HCT116 (cell line): ENCODE measurements around the gene ARHGAP27. TPM values are rescaled to one million over a fixed set of nuclear protein-coding genes. Genes with fewer than 3 reads are reported as not detected.

ENCODE experiments used
- ATAC-seq: fragments of 200-7000 bp; cut with Tn5 transposase; 2 replicates; pipeline ENCODE4 v1.9.1; 2020; ENCODE audit warnings: mild to moderate bottlenecking, moderate library complexity
- BruUV-seq: library from RNA; stranded (reverse); fragments of 400-500 nt; replicated peaks from 2 replicates; lab custom pipeline; 2021; lab: Mats Ljungman, UMichigan
- CTCF ChIA-PET: fragments of 300-600 bp; sonication (Branson Sonifier 250); formaldehyde crosslinking; loops from one replicate; lab custom pipeline; 2021; ENCODE audit warnings: antibody characterized with exemption; lab: Charles Lee
- POLR2A ChIA-PET: fragments of 300-600, 350-600 bp; sonication (Branson Sonifier 250); formaldehyde crosslinking; loops from one replicate; lab custom pipeline; 2021; ENCODE audit warnings: antibody characterized with exemption; lab: Charles Lee
- RAD21 ChIA-PET, 2 experiments: fragments of 300-600 bp; sonication (Branson Sonifier 250); formaldehyde crosslinking; loops; one replicate each; lab custom pipeline; 2023; ENCODE audit warnings: low total read pairs in 2 of 2; ENCODE audit not compliant: uncharacterized antibody in 2 of 2, unreplicated experiment in 2 of 2, low non-redundant PET in 1 of 2; lab: Charles Lee
- DNase-seq: peaks from one replicate; pipeline ENCODE4 v3.0.0-alpha.2; 2010; ENCODE audit warnings: low read depth, low spot score
- H2AFZ ChIP-seq: fragments of 200-600 bp; shearing (Covaris generic), sonication (generic); 2 replicates; pipeline ENCODE4 v1.6.1; 2017; ENCODE audit warnings: low read depth, mixed run types, mixed read lengths, antibody characterized with exemption, low read length; ENCODE audit not compliant: poor library complexity, severe bottlenecking
- H3K27ac ChIP-seq: 2 replicates; pipeline ENCODE4 v1.5.1; 2012; ENCODE audit warnings: low read depth, low read length
- H3K27me3 ChIP-seq: fragments of 200-600 bp; sonication (generic); 2 replicates; pipeline ENCODE4 v1.6.1; 2016; ENCODE audit warnings: mixed run types, low read length, mixed read lengths; ENCODE audit not compliant: insufficient read depth
- H3K36me3 ChIP-seq, 2 experiments: fragments of 200-500 bp in 1 of 2; fragments of 200-600 bp in 1 of 2; sonication (Bioruptor generic) in 1 of 2; sonication (generic) in 1 of 2; 2 replicates each; pipeline versions ENCODE4 v1.5.1 to v1.6.1; 2014 to 2016; ENCODE audit warnings: low read length in 2 of 2, inconsistent platforms in 1 of 2, mixed read lengths in 1 of 2, mixed run types in 1 of 2; ENCODE audit not compliant: insufficient read depth in 2 of 2, control insufficient read depth in 1 of 2
- H3K4me1 ChIP-seq, 2 experiments: fragments of 200-600 bp in 1 of 2; sonication (generic) in 1 of 2; 2 replicates each; pipeline versions ENCODE4 v1.5.1 to v1.6.1; 2012 to 2017; ENCODE audit warnings: low read length in 2 of 2, inconsistent platforms in 1 of 2, mild to moderate bottlenecking in 1 of 2, mixed read lengths in 1 of 2, mixed run types in 1 of 2, moderate library complexity in 1 of 2; ENCODE audit not compliant: insufficient read depth in 2 of 2, control insufficient read depth in 1 of 2
- H3K4me2 ChIP-seq: fragments of 200-600 bp; sonication (generic); 2 replicates; pipeline ENCODE4 v1.6.1; 2017; ENCODE audit warnings: mixed run types, low read length, mixed read lengths
- H3K4me3 ChIP-seq, 2 experiments: fragments of 200-600 bp in 1 of 2; sonication (generic) in 1 of 2; replicated peaks in 1 of 2; 2 replicates each; pipeline ENCODE4 v1.5.1; 2011 to 2016; ENCODE audit warnings: low read length in 2 of 2, control low read depth in 1 of 2, low read depth in 1 of 2, mild to moderate bottlenecking in 1 of 2, mixed read lengths in 1 of 2, mixed run types in 1 of 2
- H3K79me2 ChIP-seq: fragments of 200-600 bp; sonication (generic); 2 replicates; pipeline ENCODE4 v1.6.1; 2017; ENCODE audit warnings: mild to moderate bottlenecking, mixed run types, low read length, moderate library complexity, mixed read lengths; ENCODE audit not compliant: insufficient read depth
- H3K9ac ChIP-seq: fragments of 200-600 bp; sonication (generic); 2 replicates; pipeline ENCODE4 v1.6.1; 2016; ENCODE audit warnings: low read length, mixed read lengths
- H3K9me2 ChIP-seq: fragments of 200-600 bp; sonication (generic), shearing (Covaris generic); 2 replicates; pipeline ENCODE4 v1.6.1; 2017; ENCODE audit warnings: mixed run types, mild to moderate bottlenecking, moderate library complexity; ENCODE audit not compliant: insufficient read depth
- H3K9me3 ChIP-seq, 2 experiments: fragments of 200-500 bp in 1 of 2; fragments of 200-600 bp in 1 of 2; sonication (Bioruptor generic) in 1 of 2; sonication (generic) in 1 of 2; 2 replicates each; pipeline ENCODE4 v1.6.1; 2014 to 2017; ENCODE audit warnings: low read length in 2 of 2, mixed read lengths in 2 of 2, inconsistent platforms in 1 of 2, low read depth in 1 of 2, mild to moderate bottlenecking in 1 of 2, mixed run types in 1 of 2, moderate library complexity in 1 of 2; ENCODE audit not compliant: control insufficient read depth in 1 of 2, insufficient read depth in 1 of 2
- H4K20me1 ChIP-seq: fragments of 200-600 bp; sonication (generic), shearing (Covaris generic); 2 replicates; pipeline ENCODE4 v1.6.1; 2017; ENCODE audit warnings: mixed run types, mild to moderate bottlenecking, moderate library complexity; ENCODE audit not compliant: insufficient read depth
- ATF3 ChIP-seq: IDR thresholded peaks from 2 replicates; pipeline ENCODE4 v1.6.1; 2012
- CBX3 ChIP-seq: IDR thresholded peaks from 2 replicates; pipeline ENCODE4 v1.6.1; 2012; ENCODE audit warnings: low read depth
- CEBPB ChIP-seq: IDR thresholded peaks from 2 replicates; pipeline ENCODE4 v1.6.1; 2012; ENCODE audit warnings: low read depth
- CTCF ChIP-seq, 3 experiments: fragments of 200-600 bp in 1 of 3; sonication (generic) in 1 of 3; IDR thresholded peaks in 2 of 3; conservative IDR thresholded peaks in 1 of 3; 2 replicates each; pipeline ENCODE4 v1.5.1; 2012 to 2017; ENCODE audit warnings: low read depth in 2 of 3, low read length in 2 of 3, antibody characterized with exemption in 1 of 3, borderline replicate concordance in 1 of 3, control low read depth in 1 of 3, mild to moderate bottlenecking in 1 of 3, mixed read lengths in 1 of 3, mixed run types in 1 of 3, moderate library complexity in 1 of 3; ENCODE audit not compliant: insufficient read depth in 1 of 3
- EGR1 ChIP-seq: IDR thresholded peaks from 2 replicates; pipeline ENCODE4 v1.6.1; 2012; ENCODE audit warnings: low read depth
- ELF1 ChIP-seq: IDR thresholded peaks from 2 replicates; pipeline ENCODE4 v1.6.1; 2012; ENCODE audit warnings: low read depth, borderline replicate concordance
- EZH2 ChIP-seq: fragments of 200-600 bp; sonication (generic); IDR thresholded peaks from 2 replicates; pipeline ENCODE4 v1.6.1; 2017; ENCODE audit warnings: antibody characterized with exemption, mixed run types
- EZH2phosphoT487 ChIP-seq: fragments of 200-600 bp; IDR thresholded peaks from 2 replicates; pipeline ENCODE4 v1.6.1; 2018; ENCODE audit warnings: antibody characterized with exemption, borderline replicate concordance
- FOSL1 ChIP-seq: IDR thresholded peaks from 2 replicates; pipeline ENCODE4 v1.6.1; 2012; ENCODE audit warnings: low read depth
- JUND ChIP-seq: IDR thresholded peaks from 2 replicates; pipeline ENCODE4 v1.6.1; 2012
- MAX ChIP-seq: IDR thresholded peaks from 2 replicates; pipeline ENCODE4 v1.6.1; 2012
- POLR2A ChIP-seq: IDR thresholded peaks from 2 replicates; pipeline ENCODE4 v1.7.0; 2011; ENCODE audit warnings: borderline replicate concordance; ENCODE audit not compliant: insufficient read depth, insufficient read length; ENCODE audit errors: extremely low read depth
- POLR2AphosphoS5 ChIP-seq: IDR thresholded peaks from 2 replicates; pipeline ENCODE4 v1.6.1; 2011; ENCODE audit warnings: mild to moderate bottlenecking, low read depth, low read length, moderate library complexity
- SIN3A ChIP-seq: IDR thresholded peaks from 2 replicates; pipeline ENCODE4 v1.6.1; 2012; ENCODE audit warnings: low read depth
- SP1 ChIP-seq: IDR thresholded peaks from 2 replicates; pipeline ENCODE4 v1.6.1; 2012; ENCODE audit warnings: low read depth
- SRF ChIP-seq: IDR thresholded peaks from 2 replicates; pipeline ENCODE4 v1.6.1; 2012; ENCODE audit warnings: low read depth
- TCF7L2 ChIP-seq: IDR thresholded peaks from 2 replicates; pipeline ENCODE4 v1.7.0; 2011; ENCODE audit warnings: borderline replicate concordance, inconsistent platforms; ENCODE audit not compliant: insufficient read depth, insufficient read length; ENCODE audit errors: extremely low read depth
- YY1 ChIP-seq: IDR thresholded peaks from 2 replicates; pipeline ENCODE4 v1.6.1; 2011; ENCODE audit warnings: low read length, low read depth, moderate library complexity, mild to moderate bottlenecking; ENCODE audit not compliant: insufficient replicate concordance; ENCODE audit errors: extremely low read depth
- ZBTB33 ChIP-seq: IDR thresholded peaks from 2 replicates; pipeline ENCODE4 v1.6.1; 2011; ENCODE audit warnings: mild to moderate bottlenecking, low read length, moderate library complexity; ENCODE audit not compliant: insufficient replicate concordance; ENCODE audit errors: extremely low read depth
- ZFX ChIP-seq: fragments of 450-650 bp; IDR thresholded peaks from 2 replicates; pipeline ENCODE4 v1.6.1; 2017
- intact Hi-C: fragments of 100-400 bp; cut with micrococcal nuclease; formaldehyde crosslinking; loops from 2 replicates; pipeline ENCODE4 v1.10.0; 2022
- total RNA-seq: library from RNA; stranded (reverse); gene quantifications from one replicate; pipeline ENCODE4 v1.2.1, GENCODE V29; 2021; ENCODE audit not compliant: unreplicated experiment

Gene ARHGAP27
- total RNA-seq, 1 experiment from 2014 or later = 46.7 TPM

- H3K4me2 ChIP-seq = peak overlapping the region; percentile 95
- H3K27ac ChIP-seq = peak overlapping the region; percentile 72
- ChIA-PET CTCF (interaction anchor here (0.6 to 4.4 kb wide), 26 partner anchors 8 to 524 kb away, joined by 3 to 58 read pairs (median 4); partner anchors contain the start of gene ACBD4), RAD21 (interaction anchor here (0.5 to 1.5 kb wide), 4 partner anchors 31 to 215 kb away, joined by 3 read pairs; no protein-coding TSS in a partner anchor), POLR2A (interaction anchor here (0.7 to 1.8 kb wide), 10 partner anchors 9 to 277 kb away, joined by 3 to 6 read pairs (median 4); partner anchors contain the start of genes HEXIM1, HEXIM2 and MAP3K14)
- H3K4me1 ChIP-seq = peaks cover 7 to 38% of the 10 kb centered on the region in 2 experiments; a peak in 3 of 4 replicates
- peaks cover 0 to 3% of the 10 kb centered on the region in 2 experiments; a peak in 1 of 4 replicates for H3K36me3 ChIP-seq
- peak overlapping the region; percentile 64 to 77 for H3K4me3 ChIP-seq
- no peaks in the 10 kb centered on the region for H4K20me1 ChIP-seq
- ATAC-seq = peak; percentile 90
- BruUV-seq = no TSS peak
- H2AFZ ChIP-seq = peak overlapping the region; percentile 7
- intact Hi-C loops = loop anchor here (1.0 to 5.0 kb wide), 3 partner anchors 30 to 278 kb away; partner anchors contain the start of gene HEXIM1
- DNase-seq = peak; percentile 98
- no peaks in the 10 kb centered on the region for H3K9me3 ChIP-seq
- H3K27me3 ChIP-seq = no peaks in the 10 kb centered on the region
- peaks cover 40% of the 10 kb centered on the region for H3K79me2 ChIP-seq
- peak overlapping the region; percentile 90 for H3K9ac ChIP-seq
- H3K9me2 ChIP-seq = no peaks in the 10 kb centered on the region
- TF ChIP-seq SIN3A (no peak; the same call in 1 of the 2 replicates), ZBTB33 (no peak), JUND (no peak), TCF7L2 (no peak), YY1 (peak; percentile 31), EZH2 (no peak), POLR2A (peak; percentile 80), POLR2AphosphoS5 (peak; percentile 99), SP1 (no peak), ATF3 (no peak), EGR1 (no peak; the same call in 1 of the 2 replicates), SRF (no peak), ZFX (peak; percentile 50; the same call in 1 of the 2 replicates), CBX3 (no peak), CTCF (IDR thresholded peaks at IDR 0.05 in 2 of 3, conservative IDR thresholded peaks at IDR 0.05 in 1 of 3; ENCODE audit: borderline replicate concordance in 1 of 3, insufficient read depth in 1 of 3, low read depth in 2 of 3, low read length in 2 of 3) (peak; percentile 74 to 89 (median 87)), CEBPB (no peak), MAX (peak; percentile 80; the same call in 1 of the 2 replicates), EZH2phosphoT487 (no peak), FOSL1 (no peak), ELF1 (no peak)
Observed at GRCh38 chr17:45425125-45425983, 7.3 kb downstream of the ARHGAP27 start.
